Measurements from ENCODE around the gene PPP1R27.
"Not testable (repeated sequence)": the region's sequence is repeated elsewhere in the genome, so short reads cannot be mapped to it uniquely, and the experiment has no call there.

Gene PPP1R27

GRCh38 chr17:81840826-81841778, 6.3 kb upstream of the PPP1R27 start:
- DNase-seq (ENCODE audit: low read depth), result no peak

GRCh38 chr17:81840059-81840458, 5.2 kb upstream of the PPP1R27 start:
- not testable (repeated sequence) for DNase-seq (ENCODE audit: low read depth)

GRCh38 chr17:81839301-81839700, 4.5 kb upstream of the PPP1R27 start:
- DNase-seq (ENCODE audit: low read depth), result no peak

- no peak for DNase-seq (ENCODE audit: low read depth)
These were observed 4.0 kb upstream of the PPP1R27 start for GRCh38 chr17:81838753-81839255.

DNA sequence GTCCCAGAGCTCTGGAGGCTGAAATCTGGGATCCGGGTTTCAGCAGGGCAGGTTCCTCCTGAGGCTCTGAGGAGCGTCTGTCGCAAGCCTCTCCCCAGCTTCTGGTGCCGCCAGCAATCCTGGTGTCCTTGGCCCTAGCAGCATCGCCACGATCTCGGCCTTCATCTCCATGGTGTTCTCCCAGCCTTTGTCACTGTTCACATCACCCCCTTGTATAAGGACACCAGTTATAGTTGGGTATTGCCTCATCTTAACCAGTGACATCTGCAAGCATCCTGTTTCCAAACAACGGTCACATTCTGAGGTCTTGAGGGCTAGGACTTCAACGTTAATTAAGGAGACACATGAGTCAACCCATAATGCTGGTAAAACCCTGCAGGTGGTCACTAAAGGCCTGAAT, 2.8 kb upstream of the PPP1R27 start:
- DNase-seq (ENCODE audit: low read depth), result no peak

DNA sequence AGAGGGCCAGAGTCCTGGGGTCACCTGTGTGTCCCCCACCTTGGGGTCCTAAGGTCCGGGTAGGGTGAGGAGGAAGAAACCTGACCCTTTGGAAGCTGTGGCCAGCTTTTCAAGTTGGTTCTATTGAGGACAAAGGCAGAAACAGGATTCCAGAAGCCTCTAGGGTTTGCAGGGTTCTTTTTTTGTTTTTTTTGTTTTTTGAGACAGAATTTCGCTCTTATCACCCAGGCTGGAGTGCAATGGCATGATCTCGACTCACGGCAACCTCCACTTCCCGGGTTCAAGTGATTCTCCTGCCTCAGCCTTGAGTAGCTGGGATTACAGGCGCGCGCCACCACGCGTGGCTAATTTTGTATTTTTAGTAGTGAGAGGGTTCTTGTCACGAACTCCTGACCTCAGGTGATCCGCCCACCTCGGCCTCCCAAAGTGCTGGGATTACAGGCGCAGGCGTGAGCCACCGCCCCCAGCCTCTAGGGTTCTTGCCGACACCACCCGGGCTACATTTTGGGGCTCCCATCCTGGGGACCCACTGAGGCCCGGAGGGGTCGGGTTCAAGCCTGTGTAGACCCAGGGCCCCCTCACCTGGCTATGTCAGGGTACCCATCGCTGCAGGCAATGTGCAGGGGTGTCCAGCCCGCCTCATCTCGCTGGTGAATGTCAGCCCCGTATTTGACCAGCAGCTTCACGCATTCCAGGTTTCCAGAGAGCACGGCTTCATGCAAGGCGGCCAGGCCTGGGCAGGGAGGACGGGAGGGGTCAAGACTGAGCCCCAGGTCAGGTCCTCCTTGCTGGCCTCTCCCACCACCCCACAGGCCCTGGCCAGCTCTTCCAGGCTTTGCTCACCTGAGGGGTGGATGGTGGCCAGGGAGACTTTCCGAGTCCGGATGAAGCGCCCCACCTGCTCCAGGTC, 674 bp downstream of the PPP1R27 start:
- no peak for DNase-seq (ENCODE audit: low read depth)

DNA sequence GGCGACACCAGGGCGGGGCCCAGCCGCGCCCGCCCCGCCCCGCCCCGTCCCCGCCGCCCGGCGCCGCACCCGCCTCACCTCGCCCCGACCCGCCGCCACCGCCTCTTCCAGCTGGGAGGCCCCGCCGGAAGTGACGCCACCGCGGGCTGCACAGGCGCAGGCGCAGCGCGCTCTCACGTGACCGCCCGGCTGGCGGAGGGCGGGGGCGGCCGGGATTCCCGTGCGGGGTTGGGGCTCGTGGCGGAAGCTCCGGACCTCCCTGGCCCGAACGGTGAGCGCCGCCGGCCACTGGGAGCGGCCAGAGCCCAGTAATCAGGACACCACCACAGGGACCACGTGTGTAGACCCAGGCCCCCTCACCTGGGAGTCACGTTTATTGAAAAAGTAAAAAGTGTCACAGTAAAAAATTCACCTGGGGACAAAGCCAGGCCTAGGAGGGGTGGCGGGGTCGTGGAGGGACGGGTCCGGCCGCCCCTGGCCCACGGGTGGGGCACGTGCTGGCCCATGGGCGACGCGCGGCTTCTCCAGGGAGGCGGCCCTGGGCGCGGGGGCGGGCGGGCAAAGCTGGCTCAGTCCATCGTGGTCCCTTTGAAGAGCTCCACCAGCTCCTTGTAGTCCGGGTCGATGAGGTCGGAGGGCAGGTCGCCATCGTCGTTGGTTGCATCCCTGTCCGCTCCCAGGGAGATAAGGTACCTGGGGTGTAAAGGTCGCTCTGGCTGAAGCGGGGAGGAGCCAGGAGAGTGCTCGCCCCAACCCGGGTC, 1.5 kb downstream of the PPP1R27 start, which contains the start of gene MCRIP1:
MCRIP1 (minus strand) TSS at position 132 of the 761 bp plus-strand sequence. CDS start 8,785 bp downstream, outside the sequence.
- peak; percentile 93 for DNase-seq (ENCODE audit: low read depth)

DNA sequence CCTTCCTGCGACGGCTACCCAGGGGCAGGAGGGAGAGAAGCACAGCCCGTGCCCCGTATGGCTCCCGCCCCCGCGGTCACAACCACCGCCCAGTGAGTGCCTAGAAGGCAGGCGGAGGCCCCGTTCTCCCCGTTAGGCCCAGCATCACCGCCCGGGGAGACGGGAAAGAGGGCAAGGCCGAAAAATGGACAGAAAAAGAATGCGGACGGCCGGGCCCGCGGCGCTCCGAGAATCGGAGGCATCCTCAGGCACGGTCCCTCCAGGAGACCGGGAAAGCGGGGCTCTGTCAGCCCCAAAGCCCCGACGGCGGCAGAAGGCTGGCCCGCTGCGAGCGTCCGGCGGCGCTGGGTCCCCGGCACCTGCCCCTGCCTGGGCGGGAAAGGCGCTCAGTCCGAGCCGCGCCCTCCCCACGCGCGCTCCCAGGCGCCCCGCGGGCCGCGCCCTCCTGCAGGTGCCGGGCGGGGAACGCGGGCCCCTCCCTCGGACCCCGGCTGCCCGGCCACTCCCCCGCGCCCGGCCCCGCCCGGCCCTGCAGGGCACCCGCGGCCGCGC, 2.2 kb downstream of the PPP1R27 start:
- DNase-seq (ENCODE audit: low read depth), result no peak

- no peak for DNase-seq (ENCODE audit: low read depth)
These were observed 2.8 kb downstream of the PPP1R27 start for GRCh38 chr17:81831957-81832607.

DNA sequence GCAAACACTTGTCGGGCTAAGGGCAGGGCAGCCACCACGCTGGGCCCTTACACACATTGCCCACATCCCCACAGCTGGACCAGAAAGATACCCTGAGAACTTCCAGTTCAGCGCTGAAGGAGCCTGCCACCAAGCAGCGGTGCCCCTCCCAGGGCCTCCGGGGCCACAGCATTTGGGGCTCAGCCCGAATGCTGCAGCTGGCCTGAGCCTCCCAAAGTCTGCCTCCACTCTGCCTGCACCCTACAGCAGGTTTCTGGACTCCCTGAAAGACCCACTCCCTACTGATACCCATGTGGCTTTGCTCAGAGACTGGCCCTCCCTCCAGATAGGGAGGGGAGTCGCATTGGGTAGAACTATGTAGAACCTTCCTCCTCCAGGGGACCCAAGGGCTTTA, 3.3 kb downstream of the PPP1R27 start:
- no peak for DNase-seq (ENCODE audit: low read depth)

DNA sequence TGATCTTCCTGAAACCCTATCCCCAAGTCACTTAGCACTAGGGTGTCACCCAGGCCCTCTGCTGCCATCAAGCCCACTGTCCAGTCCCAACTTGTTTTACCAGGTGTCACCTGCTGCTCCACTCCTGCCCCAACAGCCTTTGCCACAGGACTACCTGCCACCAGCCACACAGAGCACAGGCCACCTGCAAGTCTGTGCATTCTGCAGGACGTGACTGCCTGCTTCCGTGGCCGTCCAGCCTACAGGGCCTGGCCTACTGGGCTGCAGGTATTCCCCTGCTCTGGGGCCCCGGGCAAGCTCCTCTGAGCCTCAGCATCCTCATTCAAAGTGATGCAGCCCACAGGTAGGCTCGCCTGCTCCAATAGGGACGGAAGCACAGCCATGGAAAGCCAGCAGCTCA, 5.0 kb downstream of the PPP1R27 start:
- no peak for DNase-seq (ENCODE audit: low read depth)

DNA sequence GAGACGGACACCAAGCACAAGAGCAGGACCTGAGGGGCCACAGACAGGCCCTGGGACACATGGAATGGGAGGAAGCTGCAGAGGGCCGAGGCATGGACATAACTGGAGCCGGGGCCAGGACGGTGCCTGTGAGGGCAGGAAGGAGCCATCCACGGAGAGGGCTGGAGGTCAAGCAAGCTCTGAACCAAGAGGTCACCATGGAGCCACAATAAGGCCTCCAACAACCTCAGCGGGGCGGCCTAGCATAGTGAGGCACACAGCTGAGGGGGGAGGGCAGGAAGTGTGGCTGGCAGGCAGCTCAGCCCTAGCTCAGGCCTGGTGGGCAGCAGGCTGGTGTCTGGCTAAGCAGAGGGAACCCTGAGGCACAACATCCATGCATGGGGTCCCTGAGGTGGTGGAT, 6.2 kb downstream of the PPP1R27 start:
- no peak for DNase-seq (ENCODE audit: low read depth)

GRCh38 chr17:81825841-81826466, 8.9 kb downstream of the PPP1R27 start:
- DNase-seq (ENCODE audit: low read depth), result no peak

- DNase-seq (ENCODE audit: low read depth), result no peak
These were observed 10.3 kb downstream of the PPP1R27 start for GRCh38 chr17:81824595-81824994.

- DNase-seq (ENCODE audit: low read depth), result no peak
These were observed 10.9 kb downstream of the PPP1R27 start for GRCh38 chr17:81823820-81824550.

DNA sequence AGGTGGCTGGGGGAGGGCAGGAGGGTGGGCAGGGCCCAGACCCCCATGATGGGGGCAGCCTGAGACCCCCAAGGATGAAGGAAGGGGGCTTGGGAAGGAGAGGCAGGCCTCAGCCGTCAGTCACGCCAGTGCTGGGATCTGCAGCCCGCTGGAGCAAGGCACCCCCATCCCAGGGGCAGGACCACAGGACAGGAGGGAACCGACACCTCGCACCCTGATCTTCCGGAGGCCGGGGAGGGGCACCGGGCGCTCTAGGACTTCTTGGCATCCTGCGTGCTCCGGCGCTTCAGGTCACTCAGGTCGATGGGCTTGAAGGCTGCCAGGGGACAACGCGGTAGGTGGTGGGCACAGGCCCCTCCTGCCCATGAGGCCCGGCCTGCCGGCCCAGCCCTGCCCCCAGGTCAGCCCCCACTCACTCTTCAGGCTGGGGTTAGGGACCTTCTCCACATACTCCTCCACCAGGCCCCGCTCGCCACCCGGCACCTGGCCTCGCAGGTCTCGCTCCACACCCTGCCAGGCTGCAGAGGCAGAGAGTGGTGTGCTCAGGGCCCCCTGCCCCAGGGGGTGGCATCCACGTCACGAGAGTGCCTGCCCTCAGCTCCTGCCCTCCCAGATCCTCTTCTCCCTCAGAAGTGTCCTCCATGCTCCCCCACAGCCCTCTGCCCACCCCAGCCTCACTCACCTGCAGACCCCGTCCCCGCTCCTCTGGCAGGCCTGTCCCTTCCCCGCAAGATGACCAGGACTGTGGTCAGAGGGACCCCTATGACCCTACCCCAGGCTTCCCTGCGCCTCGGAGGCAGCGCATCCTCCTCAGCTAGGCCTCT, 11.6 kb downstream of the PPP1R27 start:
- DNase-seq (ENCODE audit: low read depth), result no peak

- no peak for DNase-seq (ENCODE audit: low read depth)
These were observed 12.6 kb downstream of the PPP1R27 start for GRCh38 chr17:81822312-81822637.

GRCh38 chr17:81821603-81822311, 13.1 kb downstream of the PPP1R27 start:
- DNase-seq (ENCODE audit: low read depth), result peak; percentile 26
